Stimulated activated memory B cell treated with anti-CD40 and anti-IgM and Interleukin-4, amounts not matched to agents 10 μg/mL and 1 μg/mL and 100 μg/mL, for 72 hours (primary cell): ENCODE data around the gene AKT1.
"Not testable (repeated sequence)": the region's sequence is repeated elsewhere in the genome, so short reads cannot be mapped to it uniquely, and the experiment has no call there.

ENCODE experiments used
- ATAC-seq: fragments of 150-1000 bp; cut with Tn5 transposase; 2 replicates; pipeline ENCODE4 v1.10.0; 2021
- H3K27ac Mint-ChIP-seq: one replicate; pipeline ENCODE4 v1.8.0; 2022; ENCODE audit warnings: mild to moderate bottlenecking, mixed read lengths
- H3K27me3 Mint-ChIP-seq: one replicate; pipeline ENCODE4 v1.8.0; 2022; ENCODE audit warnings: mixed read lengths
- H3K36me3 Mint-ChIP-seq: one replicate; pipeline ENCODE4 v1.8.0; 2022; ENCODE audit warnings: mixed read lengths
- H3K4me1 Mint-ChIP-seq: one replicate; pipeline ENCODE4 v1.8.0; 2022; ENCODE audit warnings: mixed read lengths
- H3K4me3 Mint-ChIP-seq: one replicate; pipeline ENCODE4 v1.8.0; 2022; ENCODE audit warnings: mild to moderate bottlenecking, moderate library complexity, mixed read lengths
- H3K9me3 Mint-ChIP-seq: one replicate; pipeline ENCODE4 v1.8.0; 2022; ENCODE audit warnings: mixed read lengths

The AKT1 gene

GRCh38 chr14:104822821-104823615, 27.5 kb upstream of the AKT1 start:
- H3K27me3 Mint-ChIP-seq = peaks cover 30% of the 10 kb centered on the region
- H3K4me3 Mint-ChIP-seq = no peak overlapping the region

GRCh38 chr14:104821971-104822608, 26.5 kb upstream of the AKT1 start:
- H3K27me3 Mint-ChIP-seq = peaks cover 26% of the 10 kb centered on the region
- H3K9me3 Mint-ChIP-seq = peaks cover 9% of the 10 kb centered on the region
- no peak overlapping the region for H3K4me3 Mint-ChIP-seq
- peaks cover 8% of the 10 kb centered on the region for H3K36me3 Mint-ChIP-seq
- no peak for ATAC-seq
- peaks cover 36% of the 10 kb centered on the region for H3K4me1 Mint-ChIP-seq
- no peak overlapping the region for H3K27ac Mint-ChIP-seq

More at GRCh38 chr14:104822821-104823615, 27.5 kb upstream of the AKT1 start:
- ATAC-seq = no peak
- Mint-ChIP-seq H3K27ac (no peak overlapping the region), H3K9me3 (peaks cover 9% of the 10 kb centered on the region), H3K36me3 (peaks cover 8% of the 10 kb centered on the region), H3K4me1 (peaks cover 38% of the 10 kb centered on the region)

GRCh38 chr14:104821229-104821945, 25.8 kb upstream of the AKT1 start:
- no peak overlapping the region for H3K27ac Mint-ChIP-seq
- peaks cover 21% of the 10 kb centered on the region for H3K27me3 Mint-ChIP-seq
- no peak overlapping the region for H3K4me3 Mint-ChIP-seq
- peaks cover 9% of the 10 kb centered on the region for H3K9me3 Mint-ChIP-seq
- no peak for ATAC-seq
- peaks cover 39% of the 10 kb centered on the region for H3K4me1 Mint-ChIP-seq
- peaks cover 8% of the 10 kb centered on the region for H3K36me3 Mint-ChIP-seq

- Mint-ChIP-seq H3K4me3 (no peak overlapping the region), H3K9me3 (peaks cover 9% of the 10 kb centered on the region)
These were observed 25.2 kb upstream of the AKT1 start for GRCh38 chr14:104820669-104821228.

GRCh38 chr14:104819361-104819781, 23.8 kb upstream of the AKT1 start:
- peaks cover 28% of the 10 kb centered on the region for H3K4me1 Mint-ChIP-seq
- no peak overlapping the region for H3K4me3 Mint-ChIP-seq
- H3K36me3 Mint-ChIP-seq = peaks cover 2% of the 10 kb centered on the region
- ATAC-seq = no peak
- H3K9me3 Mint-ChIP-seq = peaks cover 3% of the 10 kb centered on the region
- H3K27me3 Mint-ChIP-seq = peaks cover 4% of the 10 kb centered on the region
- no peak overlapping the region for H3K27ac Mint-ChIP-seq

More at GRCh38 chr14:104820669-104821228, 25.2 kb upstream of the AKT1 start:
- H3K27me3 Mint-ChIP-seq = peaks cover 17% of the 10 kb centered on the region
- H3K27ac Mint-ChIP-seq = no peak overlapping the region
- ATAC-seq = no peak
- H3K4me1 Mint-ChIP-seq = peaks cover 37% of the 10 kb centered on the region
- peaks cover 8% of the 10 kb centered on the region for H3K36me3 Mint-ChIP-seq

GRCh38 chr14:104818714-104819161, 23.2 kb upstream of the AKT1 start:
- Mint-ChIP-seq H3K36me3 (no peaks in the 10 kb centered on the region), H3K9me3 (no peaks in the 10 kb centered on the region), H3K27ac (no peak overlapping the region), H3K27me3 (no peaks in the 10 kb centered on the region), H3K4me1 (peaks cover 28% of the 10 kb centered on the region), H3K4me3 (no peak overlapping the region)
- no peak for ATAC-seq

GRCh38 chr14:104817930-104818713, 22.6 kb upstream of the AKT1 start:
- no peak overlapping the region for H3K27ac Mint-ChIP-seq
- no peak overlapping the region for H3K4me3 Mint-ChIP-seq
- no peaks in the 10 kb centered on the region for H3K9me3 Mint-ChIP-seq
- ATAC-seq = no peak
- H3K27me3 Mint-ChIP-seq = no peaks in the 10 kb centered on the region
- H3K36me3 Mint-ChIP-seq = no peaks in the 10 kb centered on the region
- H3K4me1 Mint-ChIP-seq = peaks cover 29% of the 10 kb centered on the region

GRCh38 chr14:104816616-104816884, 21.0 kb upstream of the AKT1 start:
- H3K9me3 Mint-ChIP-seq = no peaks in the 10 kb centered on the region
- peaks cover 29% of the 10 kb centered on the region for H3K4me1 Mint-ChIP-seq
- peak overlapping the region; percentile 99 for H3K27ac Mint-ChIP-seq
- H3K27me3 Mint-ChIP-seq = no peaks in the 10 kb centered on the region
- ATAC-seq = no peak
- peak overlapping the region; percentile 99 for H3K4me3 Mint-ChIP-seq
- no peaks in the 10 kb centered on the region for H3K36me3 Mint-ChIP-seq

- not testable (repeated sequence) for ATAC-seq, H3K36me3 Mint-ChIP-seq, H3K9me3 Mint-ChIP-seq, H3K27me3 Mint-ChIP-seq
- H3K4me3 Mint-ChIP-seq = peak overlapping the region; percentile 99
- peak overlapping the region; percentile 99 for H3K27ac Mint-ChIP-seq
- peaks cover 35% of the 10 kb centered on the region for H3K4me1 Mint-ChIP-seq
These were observed 19.2 kb upstream of the AKT1 start for GRCh38 chr14:104814701-104815100.

GRCh38 chr14:104813286-104813685, 17.7 kb upstream of the AKT1 start:
- H3K36me3 Mint-ChIP-seq = no peaks in the 10 kb centered on the region
- ATAC-seq = no peak
- H3K27ac Mint-ChIP-seq = no peak overlapping the region
- H3K27me3 Mint-ChIP-seq = no peaks in the 10 kb centered on the region
- H3K4me3 Mint-ChIP-seq = no peak overlapping the region
- peaks cover 35% of the 10 kb centered on the region for H3K4me1 Mint-ChIP-seq
- no peaks in the 10 kb centered on the region for H3K9me3 Mint-ChIP-seq

GRCh38 chr14:104810316-104810715, 14.8 kb upstream of the AKT1 start:
- no peaks in the 10 kb centered on the region for H3K27me3 Mint-ChIP-seq
- H3K27ac Mint-ChIP-seq = no peak overlapping the region
- peaks cover 27% of the 10 kb centered on the region for H3K4me1 Mint-ChIP-seq
- no peak for ATAC-seq
- no peak overlapping the region for H3K4me3 Mint-ChIP-seq
- no peaks in the 10 kb centered on the region for H3K36me3 Mint-ChIP-seq
- no peaks in the 10 kb centered on the region for H3K9me3 Mint-ChIP-seq

GRCh38 chr14:104808456-104808855, 12.9 kb upstream of the AKT1 start:
- Mint-ChIP-seq H3K27me3 (no peaks in the 10 kb centered on the region), H3K27ac (no peak overlapping the region)
- no peak for ATAC-seq

GRCh38 chr14:104806625-104807465, 11.3 kb upstream of the AKT1 start:
- Mint-ChIP-seq H3K4me3 (no peak overlapping the region), H3K27ac (peak overlapping the region; percentile 46), H3K36me3 (no peaks in the 10 kb centered on the region), H3K4me1 (peaks cover 36% of the 10 kb centered on the region), H3K9me3 (no peaks in the 10 kb centered on the region), H3K27me3 (no peaks in the 10 kb centered on the region)
- no peak for ATAC-seq

More at GRCh38 chr14:104808456-104808855, 12.9 kb upstream of the AKT1 start:
- no peaks in the 10 kb centered on the region for H3K36me3 Mint-ChIP-seq
- H3K9me3 Mint-ChIP-seq = no peaks in the 10 kb centered on the region
- H3K4me3 Mint-ChIP-seq = no peak overlapping the region
- peaks cover 28% of the 10 kb centered on the region for H3K4me1 Mint-ChIP-seq
